ENCODE data around the gene PYGO1.
"Not testable (repeated sequence)": the region's sequence is repeated elsewhere in the genome, so short reads cannot be mapped to it uniquely, and the experiment has no call there.

PYGO1 gene

GRCh38 chr15:55488952-55489600, 99.1 kb downstream of the PYGO1 start:
- H3K9ac ChIP-seq (ENCODE audit: low read length in 5 of 5); H3K4me1 ChIP-seq (ENCODE audit: control insufficient read depth in 5 of 5, insufficient read depth in 5 of 5, low read length in 5 of 5); H3K27me3 ChIP-seq (ENCODE audit: control insufficient read depth in 5 of 5, insufficient read depth in 4 of 5, low read length in 5 of 5); H3K27ac ChIP-seq (ENCODE audit: low read depth, low read length); H3K9me3 ChIP-seq (ENCODE audit: control insufficient read depth in 5 of 5, low read length in 5 of 5); H3K4me3 ChIP-seq (ENCODE audit: low read depth in 1 of 5, low read length in 5 of 5); H3K36me3 ChIP-seq (ENCODE audit: control insufficient read depth in 5 of 5, insufficient read depth in 5 of 5, low read length in 5 of 5): not testable (repeated sequence)
